ENCODE data around the gene HSDL1. TPM values are rescaled to one million over a fixed set of nuclear protein-coding genes. Genes with fewer than 3 reads are reported as not detected.
A peak's percentile ranks its signal among the peaks of the same experiment; 100 is the strongest.
"Not testable (repeated sequence)": the region's sequence is repeated elsewhere in the genome, so short reads cannot be mapped to it uniquely, and the experiment has no call there.

HSDL1 gene
- total RNA-seq, 4 donors from 2014 or later, result 10.1 to 19.2 (median 13.3) TPM

GRCh38 chr16:84116720-84117493 lies 28.1 kb downstream of the HSDL1 start, which contains the start of gene MBTPS1:
Gene MBTPS1 (minus strand): TSS chr16:84116942. CDS start chr16:84101783, 15,159 bp downstream.
- WGBS, 2 donors (ENCODE audit: low coverage in 1 of 2), result no CpG with 5 or more reads among the region's 94 CpGs
- Histone ChIP-seq H3K27ac (peak within 1 kb of the TSS; percentile 65 to 96 (median 92)), H3K9me3 (no peaks in the 10 kb centered on the region), H3K4me3 (peak within 1 kb of the TSS; percentile 68 to 96), H3K27me3 (no peaks in the 10 kb centered on the region), H3K36me3 (no peaks in the 10 kb centered on the region), H3K4me1 (peaks cover 0 to 45% (median 15%) of the 10 kb centered on the region in 3 donors)
- TF ChIP-seq POLR2A (IDR thresholded peaks at IDR 0.05) (peak; percentile 78), CTCF (IDR thresholded peaks at IDR 0.05) (peak in 2 of 4 experiments; percentile 18 to 54), EP300 (IDR thresholded peaks at IDR 0.05) (no peak), POLR2AphosphoS5 (IDR thresholded peaks at IDR 0.05) (peak; percentile 84)
- ATAC-seq, result peak; percentile 99

- TF ChIP-seq POLR2AphosphoS5 (IDR thresholded peaks at IDR 0.05) (no peak), POLR2A (IDR thresholded peaks at IDR 0.05) (no peak), CTCF (IDR thresholded peaks at IDR 0.05) (peak in 2 of 4 experiments; percentile 57 to 59), EP300 (IDR thresholded peaks at IDR 0.05) (no peak)
- 1 to 4% methylated on average over 17 of the region's 57 CpGs for WGBS, 2 donors (ENCODE audit: low coverage in 1 of 2)
Measured at GRCh38 chr16:84115919-84116719, 28.9 kb downstream of the HSDL1 start.

GRCh38 chr16:84111949-84112348 lies 33.0 kb downstream of the HSDL1 start:
- not testable (repeated sequence) for H3K9me3 ChIP-seq, H3K27ac ChIP-seq, ATAC-seq, H3K27me3 ChIP-seq, H3K4me3 ChIP-seq
- Histone ChIP-seq H3K36me3 (peaks cover 0 to 28% of the 10 kb centered on the region in 2 donors), H3K4me1 (peaks cover 0 to 65% (median 15%) of the 10 kb centered on the region in 3 donors)
- WGBS, 2 donors (ENCODE audit: low coverage in 1 of 2), result 92 to 96% methylated on average over 3 of the region's 3 CpGs

More at GRCh38 chr16:84115919-84116719, 28.9 kb downstream of the HSDL1 start:
- H3K27me3 ChIP-seq, result no peaks in the 10 kb centered on the region
- H3K9me3 ChIP-seq, result no peaks in the 10 kb centered on the region
- H3K36me3 ChIP-seq, result no peaks in the 10 kb centered on the region
- peak overlapping the region; percentile 68 to 96 for H3K4me3 ChIP-seq
- H3K4me1 ChIP-seq, result peaks cover 0 to 52% (median 15%) of the 10 kb centered on the region in 3 donors
- ATAC-seq, result peak; percentile 11
- H3K27ac ChIP-seq, result peak overlapping the region; percentile 65 to 96 (median 92)

DNA sequence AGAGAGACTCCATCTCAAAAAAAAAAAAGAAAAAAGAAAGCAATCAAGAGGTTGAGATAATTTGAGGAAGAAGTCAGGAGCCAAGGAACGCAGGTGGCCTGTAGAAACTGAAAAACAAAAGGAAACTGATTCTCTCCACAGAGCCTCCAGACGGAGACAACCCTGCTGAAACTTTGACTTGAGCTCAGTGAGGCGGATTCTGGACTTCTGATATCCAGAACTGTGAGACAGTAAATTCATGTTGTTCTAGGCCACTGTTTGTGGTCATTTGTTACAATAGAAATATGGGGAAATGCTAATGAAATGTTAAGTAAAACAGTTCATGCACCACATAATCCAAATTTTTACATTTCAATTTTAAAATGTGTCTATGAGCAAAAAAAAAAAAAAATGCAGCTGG lies 33.5 kb downstream of the HSDL1 start:
- Histone ChIP-seq H3K27ac (no peak overlapping the region), H3K27me3 (no peaks in the 10 kb centered on the region), H3K4me1 (peaks cover 0 to 68% (median 15%) of the 10 kb centered on the region in 3 donors), H3K4me3 (no peak overlapping the region), H3K9me3 (no peaks in the 10 kb centered on the region), H3K36me3 (peaks cover 0 to 31% of the 10 kb centered on the region in 2 donors)
- ATAC-seq, result no peak
- 60 to 75% methylated on average over 2 to 3 of the region's 3 CpGs for WGBS, 2 donors (ENCODE audit: low coverage in 1 of 2)
- TF ChIP-seq POLR2AphosphoS5 (IDR thresholded peaks at IDR 0.05) (no peak), EP300 (IDR thresholded peaks at IDR 0.05) (no peak), CTCF (IDR thresholded peaks at IDR 0.05) (no peak), POLR2A (IDR thresholded peaks at IDR 0.05) (no peak)

DNA sequence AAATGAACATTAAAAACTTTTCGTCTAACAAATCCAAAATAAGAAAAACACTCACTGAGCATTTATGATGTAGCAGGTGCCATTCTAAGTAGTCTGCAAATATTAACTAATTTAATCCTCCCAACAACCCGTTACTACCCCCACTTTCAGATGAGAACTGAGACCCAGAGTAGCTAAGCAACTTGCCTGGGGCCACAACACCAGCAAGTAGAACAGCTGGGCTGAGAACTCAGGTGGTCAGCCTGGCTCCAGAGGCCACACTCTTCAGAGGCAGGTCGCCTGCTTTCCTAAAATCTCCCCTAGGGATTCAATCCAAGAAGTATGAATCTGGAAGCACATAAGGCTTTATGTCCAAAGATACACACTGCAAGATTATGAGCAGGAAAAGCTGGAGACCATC lies 34.5 kb downstream of the HSDL1 start:
- H3K27me3 ChIP-seq, result no peaks in the 10 kb centered on the region
- WGBS, 2 donors (ENCODE audit: low coverage in 1 of 2), result 82 to 83% methylated on average over 1 to 2 of the region's 3 CpGs

More for the DNA sequence above, 34.5 kb downstream of the HSDL1 start:
- ATAC-seq, result no peak
- no peak overlapping the region for H3K4me3 ChIP-seq
- no peak overlapping the region for H3K27ac ChIP-seq
- TF ChIP-seq POLR2AphosphoS5 (IDR thresholded peaks at IDR 0.05) (no peak), EP300 (IDR thresholded peaks at IDR 0.05) (no peak), CTCF (IDR thresholded peaks at IDR 0.05) (no peak), POLR2A (IDR thresholded peaks at IDR 0.05) (no peak)
- H3K36me3 ChIP-seq, result peaks cover 0 to 41% of the 10 kb centered on the region in 2 donors
- peaks cover 0 to 67% (median 13%) of the 10 kb centered on the region in 3 donors for H3K4me1 ChIP-seq
- H3K9me3 ChIP-seq, result no peaks in the 10 kb centered on the region
